ENCODE results near the gene SLC25A30. TPM values are rescaled to one million over a fixed set of nuclear protein-coding genes. Genes with fewer than 3 reads are reported as not detected.

The SLC25A30 gene
- total and polyA plus RNA-seq, 5 donors from 2014 or later, result 0.41 to 22.9 (median 1.8) TPM

GRCh38 chr13:45448965-45449559, 30.9 kb upstream of the SLC25A30 start:
- Mint-ChIP-seq H3K9me3 (peaks cover 0 to 2% (median 0%) of the 10 kb centered on the region in 7 donors), H3K4me1 (no peaks in the 10 kb centered on the region), H3K4me3 (no peak overlapping the region), H3K27me3 (peaks cover 27% of the 10 kb centered on the region), H3K27ac (no peak overlapping the region), H3K36me3 (no peaks in the 10 kb centered on the region)
- no peak for DNase-seq
- ATAC-seq (ENCODE audit: low read depth in 2 of 2), result no peak
- Histone ChIP-seq H3K27ac (ENCODE audit: insufficient read depth, low read length, poor library complexity, severe bottlenecking) (no peak overlapping the region), H3K36me3 (ENCODE audit: control insufficient read depth, insufficient read depth, low read length) (no peaks in the 10 kb centered on the region), H3K9me3 (ENCODE audit: control insufficient read depth in 2 of 2, low read length in 2 of 2) (no peaks in the 10 kb centered on the region), H3K4me1 (ENCODE audit: control insufficient read depth, insufficient read depth, low read length, poor library complexity, severe bottlenecking) (no peaks in the 10 kb centered on the region), H3K27me3 (ENCODE audit: control insufficient read depth, insufficient read depth, low read length) (peaks cover 11% of the 10 kb centered on the region), H3K4me3 (ENCODE audit: low read depth, low read length) (no peak overlapping the region)

GRCh38 chr13:45447050-45447661, 29.0 kb upstream of the SLC25A30 start:
- Histone ChIP-seq H3K4me3 (ENCODE audit: low read depth, low read length) (no peak overlapping the region), H3K4me1 (ENCODE audit: control insufficient read depth, insufficient read depth, low read length, poor library complexity, severe bottlenecking) (no peaks in the 10 kb centered on the region), H3K27ac (ENCODE audit: insufficient read depth, low read length, poor library complexity, severe bottlenecking) (no peak overlapping the region), H3K27me3 (ENCODE audit: control insufficient read depth, insufficient read depth, low read length) (peaks cover 11% of the 10 kb centered on the region), H3K9me3 (ENCODE audit: control insufficient read depth in 2 of 2, low read length in 2 of 2) (no peaks in the 10 kb centered on the region), H3K36me3 (ENCODE audit: control insufficient read depth, insufficient read depth, low read length) (no peaks in the 10 kb centered on the region)
- H3K27ac Mint-ChIP-seq, result no peak overlapping the region
- H3K4me3 Mint-ChIP-seq, result no peak overlapping the region
- H3K4me1 Mint-ChIP-seq, result no peaks in the 10 kb centered on the region
- no peaks in the 10 kb centered on the region for H3K36me3 Mint-ChIP-seq
- DNase-seq (no peak), ATAC-seq (ENCODE audit: low read depth in 2 of 2) (no peak)
- H3K9me3 Mint-ChIP-seq, result peaks cover 0 to under 1% (median 0%) of the 10 kb centered on the region in 7 donors
- H3K27me3 Mint-ChIP-seq, result peaks cover 23% of the 10 kb centered on the region

GRCh38 chr13:45446181-45446580, 28.0 kb upstream of the SLC25A30 start:
- H3K36me3 Mint-ChIP-seq, result no peaks in the 10 kb centered on the region
- H3K27me3 Mint-ChIP-seq, result peaks cover 20% of the 10 kb centered on the region
- no peaks in the 10 kb centered on the region for H3K36me3 ChIP-seq (ENCODE audit: control insufficient read depth, insufficient read depth, low read length)
- H3K4me1 Mint-ChIP-seq, result peaks cover 0 to 6% (median 4%) of the 10 kb centered on the region in 4 donors
- no peak overlapping the region for H3K4me3 Mint-ChIP-seq
- no peak overlapping the region for H3K27ac ChIP-seq (ENCODE audit: insufficient read depth, low read length, poor library complexity, severe bottlenecking)
- no peak for DNase-seq
- H3K27ac Mint-ChIP-seq, result peak overlapping the region in 1 of 3 donors; percentile 70
- peaks cover 11% of the 10 kb centered on the region for H3K27me3 ChIP-seq (ENCODE audit: control insufficient read depth, insufficient read depth, low read length)
- no peaks in the 10 kb centered on the region for H3K4me1 ChIP-seq (ENCODE audit: control insufficient read depth, insufficient read depth, low read length, poor library complexity, severe bottlenecking)
- H3K9me3 ChIP-seq (ENCODE audit: control insufficient read depth in 2 of 2, low read length in 2 of 2), result no peaks in the 10 kb centered on the region
- no peaks in the 10 kb centered on the region for H3K9me3 Mint-ChIP-seq
- no peak for ATAC-seq (ENCODE audit: low read depth in 2 of 2)
- no peak overlapping the region for H3K4me3 ChIP-seq (ENCODE audit: low read depth, low read length)

- Mint-ChIP-seq H3K36me3 (no peaks in the 10 kb centered on the region), H3K9me3 (no peaks in the 10 kb centered on the region), H3K27me3 (peaks cover 13% of the 10 kb centered on the region), H3K4me3 (no peak overlapping the region), H3K27ac (no peak overlapping the region), H3K4me1 (peaks cover 0 to 6% (median 4%) of the 10 kb centered on the region in 4 donors)
- no peak for DNase-seq
- H3K36me3 ChIP-seq (ENCODE audit: control insufficient read depth, insufficient read depth, low read length), result no peaks in the 10 kb centered on the region
- no peak overlapping the region for H3K4me3 ChIP-seq (ENCODE audit: low read depth, low read length)
- no peaks in the 10 kb centered on the region for H3K9me3 ChIP-seq (ENCODE audit: control insufficient read depth in 2 of 2, low read length in 2 of 2)
- H3K4me1 ChIP-seq (ENCODE audit: control insufficient read depth, insufficient read depth, low read length, poor library complexity, severe bottlenecking), result no peaks in the 10 kb centered on the region
- peaks cover 11% of the 10 kb centered on the region for H3K27me3 ChIP-seq (ENCODE audit: control insufficient read depth, insufficient read depth, low read length)
- H3K27ac ChIP-seq (ENCODE audit: insufficient read depth, low read length, poor library complexity, severe bottlenecking), result no peak overlapping the region
- ATAC-seq (ENCODE audit: low read depth in 2 of 2), result no peak
Observed at GRCh38 chr13:45445053-45445452, 26.9 kb upstream of the SLC25A30 start.

- Histone ChIP-seq H3K4me1 (ENCODE audit: control insufficient read depth, insufficient read depth, low read length, poor library complexity, severe bottlenecking) (no peaks in the 10 kb centered on the region), H3K27me3 (ENCODE audit: control insufficient read depth, insufficient read depth, low read length) (peaks cover 3% of the 10 kb centered on the region), H3K27ac (ENCODE audit: insufficient read depth, low read length, poor library complexity, severe bottlenecking) (no peak overlapping the region), H3K4me3 (ENCODE audit: low read depth, low read length) (no peak overlapping the region), H3K36me3 (ENCODE audit: control insufficient read depth, insufficient read depth, low read length) (no peaks in the 10 kb centered on the region), H3K9me3 (ENCODE audit: control insufficient read depth in 2 of 2, low read length in 2 of 2) (no peaks in the 10 kb centered on the region)
- Mint-ChIP-seq H3K9me3 (peaks cover 0 to 2% (median 0%) of the 10 kb centered on the region in 7 donors), H3K27ac (peak overlapping the region in 1 of 3 donors; percentile 4), H3K36me3 (no peaks in the 10 kb centered on the region), H3K27me3 (peaks cover 6% of the 10 kb centered on the region), H3K4me3 (no peak overlapping the region), H3K4me1 (peaks cover 3 to 6% (median 4%) of the 10 kb centered on the region in 4 donors)
- peak in 1 of 3 donors; percentile 35 for DNase-seq
- peak in 1 of 2 donors; percentile 52 for ATAC-seq (ENCODE audit: low read depth in 2 of 2)
Observed at GRCh38 chr13:45441633-45442032, 23.5 kb upstream of the SLC25A30 start.

- H3K27ac Mint-ChIP-seq, result no peak overlapping the region
- H3K4me3 ChIP-seq (ENCODE audit: low read depth, low read length), result no peak overlapping the region
- no peaks in the 10 kb centered on the region for H3K36me3 ChIP-seq (ENCODE audit: control insufficient read depth, insufficient read depth, low read length)
- H3K27ac ChIP-seq (ENCODE audit: insufficient read depth, low read length, poor library complexity, severe bottlenecking), result no peak overlapping the region
- no peaks in the 10 kb centered on the region for H3K36me3 Mint-ChIP-seq
- no peaks in the 10 kb centered on the region for H3K27me3 Mint-ChIP-seq
- no peaks in the 10 kb centered on the region for H3K27me3 ChIP-seq (ENCODE audit: control insufficient read depth, insufficient read depth, low read length)
- peaks cover 3 to 6% (median 4%) of the 10 kb centered on the region in 4 donors for H3K4me1 Mint-ChIP-seq
- DNase-seq (no peak), ATAC-seq (ENCODE audit: low read depth in 2 of 2) (no peak)
- H3K4me3 Mint-ChIP-seq, result no peak overlapping the region
- H3K9me3 ChIP-seq (ENCODE audit: control insufficient read depth in 2 of 2, low read length in 2 of 2), result no peaks in the 10 kb centered on the region
- H3K4me1 ChIP-seq (ENCODE audit: control insufficient read depth, insufficient read depth, low read length, poor library complexity, severe bottlenecking), result no peaks in the 10 kb centered on the region
- peaks cover 0 to 2% (median 0%) of the 10 kb centered on the region in 7 donors for H3K9me3 Mint-ChIP-seq
Observed at GRCh38 chr13:45439781-45440462, 21.7 kb upstream of the SLC25A30 start.

GRCh38 chr13:45439008-45439407, 20.8 kb upstream of the SLC25A30 start:
- no peaks in the 10 kb centered on the region for H3K27me3 Mint-ChIP-seq
- H3K27ac Mint-ChIP-seq, result no peak overlapping the region
- no peak for DNase-seq
- H3K4me1 Mint-ChIP-seq, result peaks cover 3 to 6% (median 4%) of the 10 kb centered on the region in 4 donors
- H3K27ac ChIP-seq (ENCODE audit: insufficient read depth, low read length, poor library complexity, severe bottlenecking), result no peak overlapping the region
- no peaks in the 10 kb centered on the region for H3K36me3 Mint-ChIP-seq
- no peak overlapping the region for H3K4me3 ChIP-seq (ENCODE audit: low read depth, low read length)
- no peak overlapping the region for H3K4me3 Mint-ChIP-seq
- no peaks in the 10 kb centered on the region for H3K9me3 ChIP-seq (ENCODE audit: control insufficient read depth in 2 of 2, low read length in 2 of 2)
- no peaks in the 10 kb centered on the region for H3K36me3 ChIP-seq (ENCODE audit: control insufficient read depth, insufficient read depth, low read length)
- no peaks in the 10 kb centered on the region for H3K4me1 ChIP-seq (ENCODE audit: control insufficient read depth, insufficient read depth, low read length, poor library complexity, severe bottlenecking)
- H3K9me3 Mint-ChIP-seq, result peaks cover 0 to 2% (median 0%) of the 10 kb centered on the region in 7 donors
- ATAC-seq (ENCODE audit: low read depth in 2 of 2), result no peak
- no peaks in the 10 kb centered on the region for H3K27me3 ChIP-seq (ENCODE audit: control insufficient read depth, insufficient read depth, low read length)
